Erythroblast (primary cell): Measurements from ENCODE around the gene WNT6.
"Not testable (repeated sequence)": the region's sequence is repeated elsewhere in the genome, so short reads cannot be mapped to it uniquely, and the experiment has no call there.

Source experiments
- GATA1 ChIP-seq: IDR thresholded peaks from 2 replicates; pipeline ENCODE4 v1.6.1; 2011; ENCODE audit warnings: low read depth, mild to moderate bottlenecking, control low read depth, low read length, moderate library complexity
- POLR2A ChIP-seq: IDR thresholded peaks from 2 replicates; pipeline ENCODE4 v1.6.1; 2011; ENCODE audit warnings: mild to moderate bottlenecking, low read length

- TF ChIP-seq GATA1, POLR2A: not testable (repeated sequence)
Observed at GRCh38 chr2:218846963-218847362, 12.6 kb upstream of the WNT6 start.
